GM06990 (cell line): ENCODE measurements around the gene SCGB2A2.

Experiments used
- DNase-seq: peaks from one replicate; pipeline ENCODE4 v3.0.0-alpha.2; 2011; ENCODE audit not compliant: insufficient read length; ENCODE audit errors: extremely low read depth
- H3K27me3 ChIP-seq: replicated peaks from 2 replicates; pipeline ENCODE4 v1.6.0; 2011; ENCODE audit warnings: low read length; ENCODE audit not compliant: control insufficient read depth, insufficient read depth
- H3K36me3 ChIP-seq: 2 replicates; pipeline ENCODE4 v1.5.1; 2011; ENCODE audit warnings: low read length; ENCODE audit not compliant: control insufficient read depth, insufficient read depth
- H3K4me3 ChIP-seq: replicated peaks from 2 replicates; pipeline ENCODE4 v1.5.1; 2011; ENCODE audit warnings: low read depth, mild to moderate bottlenecking, control low read depth, low read length
- CTCF ChIP-seq: IDR thresholded peaks from 2 replicates; pipeline ENCODE4 v1.5.1; 2011; ENCODE audit warnings: low read length, control low read depth, mild to moderate bottlenecking, inconsistent platforms; ENCODE audit not compliant: insufficient read depth, poor library complexity, severe bottlenecking

SCGB2A2 gene

GRCh38 chr11:62306227-62306626, 36.3 kb downstream of the SCGB2A2 start:
- H3K36me3 ChIP-seq, result no peaks in the 10 kb centered on the region
- H3K4me3 ChIP-seq, result no peak overlapping the region
- no peaks in the 10 kb centered on the region for H3K27me3 ChIP-seq
- no peak for TF ChIP-seq CTCF
- no peak for DNase-seq

- Histone ChIP-seq H3K36me3 (no peaks in the 10 kb centered on the region), H3K27me3 (no peaks in the 10 kb centered on the region; the same call in 1 of the 2 replicates), H3K4me3 (no peak overlapping the region)
- no peak for DNase-seq
- no peak for TF ChIP-seq CTCF
These were observed 38.0 kb downstream of the SCGB2A2 start for GRCh38 chr11:62307950-62308349.

- Histone ChIP-seq H3K4me3 (no peak overlapping the region), H3K36me3 (no peaks in the 10 kb centered on the region), H3K27me3 (no peaks in the 10 kb centered on the region; the same call in none of the 2 replicates)
- no peak for DNase-seq
- TF ChIP-seq CTCF, result no peak
These were observed 40.0 kb downstream of the SCGB2A2 start for GRCh38 chr11:62309991-62310390.

GRCh38 chr11:62315431-62315830, 45.5 kb downstream of the SCGB2A2 start:
- H3K36me3 ChIP-seq, result no peaks in the 10 kb centered on the region
- H3K27me3 ChIP-seq, result no peaks in the 10 kb centered on the region; the same call in none of the 2 replicates
- DNase-seq, result no peak
- H3K4me3 ChIP-seq, result no peak overlapping the region
- no peak for TF ChIP-seq CTCF

- Histone ChIP-seq H3K4me3 (no peak overlapping the region), H3K36me3 (no peaks in the 10 kb centered on the region), H3K27me3 (no peaks in the 10 kb centered on the region; the same call in 1 of the 2 replicates)
- TF ChIP-seq CTCF, result no peak
- no peak for DNase-seq
These were observed 52.6 kb downstream of the SCGB2A2 start for GRCh38 chr11:62322524-62322923.
